ENCODE measurements around the gene EIF1. TPM values are rescaled to one million over a fixed set of nuclear protein-coding genes. Genes with fewer than 3 reads are reported as not detected.

Gene EIF1
- total RNA-seq, 4 donors from 2014 or later: 222 to 842 (median 375) TPM

GRCh38 chr17:41725134-41725533 is 36.4 kb downstream of the EIF1 start:
- TF ChIP-seq CTCF (IDR thresholded peaks at IDR 0.05 in 4 of 5, conservative IDR thresholded peaks at IDR 0.05 in 1 of 5) (no peak), POLR2A (IDR thresholded peaks at IDR 0.05) (no peak)
- Histone ChIP-seq H3K4me3 (no peak overlapping the region), H3K27me3 (no peaks in the 10 kb centered on the region), H3K36me3 (no peaks in the 10 kb centered on the region), H3K4me1 (no peaks in the 10 kb centered on the region), H3K27ac (no peak overlapping the region), H3K9me3 (no peaks in the 10 kb centered on the region)
- in situ Hi-C loops (cut with MboI; ENCODE audit: low sequenced_read_pairs in 4 of 4) (no loop called here), intact Hi-C loops (cut with DNase I; ENCODE audit: low total_unique reads) (no loop called here)
- no peak for DNase-seq
- ATAC-seq: no peak

DNA sequence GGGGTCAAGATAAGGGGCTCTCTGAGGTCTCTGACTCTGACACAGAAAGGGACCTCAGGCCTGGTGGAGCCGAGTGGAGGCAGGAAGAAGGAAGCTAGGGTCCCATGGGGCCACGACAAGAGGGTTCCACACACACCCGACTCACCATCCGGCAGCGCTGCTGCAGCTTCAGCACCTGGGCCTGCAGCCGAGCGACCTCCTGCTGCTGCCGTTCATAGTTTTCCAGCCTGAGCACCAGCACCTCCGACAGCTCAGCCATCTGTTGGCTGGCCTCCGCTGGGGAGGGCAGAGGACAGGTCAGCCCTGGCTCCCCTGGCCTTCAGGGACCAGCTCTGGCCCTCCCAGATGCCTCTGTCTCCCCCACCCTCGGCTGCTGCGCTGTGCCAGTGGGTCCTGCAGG is 39.4 kb downstream of the EIF1 start:
- Histone ChIP-seq H3K36me3 (no peaks in the 10 kb centered on the region), H3K9me3 (no peaks in the 10 kb centered on the region), H3K4me1 (no peaks in the 10 kb centered on the region), H3K4me3 (no peak overlapping the region), H3K27me3 (peaks cover 8 to 16% (median 12%) of the 10 kb centered on the region in 3 donors), H3K27ac (no peak overlapping the region)
- no peak for ATAC-seq
- intact Hi-C loops (cut with DNase I; ENCODE audit: low total_unique reads) (no loop called here), in situ Hi-C loops (cut with MboI; ENCODE audit: low sequenced_read_pairs in 4 of 4) (no loop called here)
- TF ChIP-seq CTCF (IDR thresholded peaks at IDR 0.05 in 4 of 5, conservative IDR thresholded peaks at IDR 0.05 in 1 of 5): no peak
- TF ChIP-seq POLR2A (IDR thresholded peaks at IDR 0.05): no peak
- no peak for DNase-seq

- H3K27me3 ChIP-seq: peaks cover 33 to 38% (median 34%) of the 10 kb centered on the region in 3 donors
- H3K4me3 ChIP-seq: no peak overlapping the region
- DNase-seq: no peak
- ATAC-seq: no peak
- peaks cover 13 to 16% of the 10 kb centered on the region in 2 donors for H3K4me1 ChIP-seq
- in situ Hi-C loops (cut with MboI; ENCODE audit: low sequenced_read_pairs in 4 of 4) (no loop called here), intact Hi-C loops (cut with DNase I; ENCODE audit: low total_unique reads) (no loop called here)
- H3K27ac ChIP-seq: no peak overlapping the region
- TF ChIP-seq CTCF (IDR thresholded peaks at IDR 0.05 in 4 of 5, conservative IDR thresholded peaks at IDR 0.05 in 1 of 5) (no peak), POLR2A (IDR thresholded peaks at IDR 0.05) (no peak)
- H3K9me3 ChIP-seq: no peaks in the 10 kb centered on the region
- no peaks in the 10 kb centered on the region for H3K36me3 ChIP-seq
Measured at GRCh38 chr17:41730479-41730878, 41.8 kb downstream of the EIF1 start.

DNA sequence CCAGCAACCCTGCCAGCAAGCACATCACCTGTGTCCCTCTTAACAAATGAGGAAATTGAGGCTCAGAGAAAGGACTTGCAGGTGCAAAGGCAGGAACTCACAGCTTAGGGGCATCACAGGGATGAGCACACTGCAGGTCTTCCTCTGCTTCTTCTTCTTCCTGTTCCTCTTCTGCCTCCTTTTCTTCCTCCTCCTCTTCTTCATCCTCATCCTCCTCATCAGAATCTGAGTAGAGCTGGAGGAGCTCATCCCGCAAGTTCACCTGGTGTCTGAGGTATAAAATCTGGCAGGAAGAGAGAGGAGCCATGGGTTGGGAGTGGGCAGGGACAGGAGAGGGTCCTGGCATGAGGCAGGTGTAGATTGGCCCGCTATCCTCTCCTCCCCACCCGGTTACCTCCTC is 43.2 kb downstream of the EIF1 start:
- no peaks in the 10 kb centered on the region for H3K36me3 ChIP-seq
- peaks cover 46 to 50% (median 47%) of the 10 kb centered on the region in 3 donors for H3K27me3 ChIP-seq
- peaks cover 13 to 16% of the 10 kb centered on the region in 2 donors for H3K4me1 ChIP-seq
- no peaks in the 10 kb centered on the region for H3K9me3 ChIP-seq
- H3K4me3 ChIP-seq: no peak overlapping the region
- DNase-seq: no peak
- in situ Hi-C loops (cut with MboI; ENCODE audit: low sequenced_read_pairs in 4 of 4): no loop called here
- TF ChIP-seq CTCF (IDR thresholded peaks at IDR 0.05 in 4 of 5, conservative IDR thresholded peaks at IDR 0.05 in 1 of 5): no peak
- no peak for TF ChIP-seq POLR2A (IDR thresholded peaks at IDR 0.05)
- no peak overlapping the region for H3K27ac ChIP-seq
- ATAC-seq: no peak
- intact Hi-C loops (cut with DNase I; ENCODE audit: low total_unique reads): no loop called here

Measured in gastrocnemius medialis (tissue), 4 donors.